ENCODE data around the gene SRCAP. TPM values are rescaled to one million over a fixed set of nuclear protein-coding genes. Genes with fewer than 3 reads are reported as not detected.

SRCAP gene
- total and polyA plus RNA-seq, 2 of the 8 experiments (the other 6 are each of a cell fraction or from before 2014, with no cell fraction given), result 5.5 to 54.3 TPM

DNA sequence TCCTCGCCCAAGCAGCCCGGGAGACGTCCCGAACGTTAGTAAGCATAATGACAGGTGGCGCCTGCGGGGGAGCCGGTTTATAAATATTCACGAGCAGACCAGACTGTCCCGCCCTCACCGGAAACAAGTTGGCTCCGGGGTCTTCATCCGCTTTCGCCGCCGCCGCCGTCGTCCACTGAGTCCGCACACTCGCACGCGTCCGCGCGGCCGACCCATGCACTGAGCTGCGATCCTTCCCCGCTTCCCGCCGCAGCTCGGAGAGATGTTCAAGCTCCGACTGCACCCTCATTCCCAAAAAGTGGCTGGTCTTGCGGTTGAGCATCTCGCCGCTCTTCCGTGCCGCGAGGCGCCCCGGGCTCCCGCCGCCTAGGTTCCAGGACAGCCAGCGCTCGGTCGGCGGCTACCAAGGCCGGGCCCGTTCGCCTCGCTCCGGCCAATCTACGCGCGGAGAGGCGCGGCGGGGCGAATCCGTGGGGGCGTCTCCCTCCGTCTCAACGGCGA, 62.5 kb downstream of the SRCAP start (continued):
- TF ChIP-seq KDM4A (IDR thresholded peaks at IDR 0.05; ENCODE audit: low read depth, low read length, severe bottlenecking) (peak; percentile 30), MAX (IDR thresholded peaks at IDR 0.05) (peak; percentile 73), HDAC6 (IDR thresholded peaks at IDR 0.05; ENCODE audit: low read depth, low read length) (no peak), POU5F1 (IDR thresholded peaks at IDR 0.05; ENCODE audit: low read depth, low read length) (no peak), SIN3A (conservative IDR thresholded peaks at IDR 0.05 in 1 of 2, IDR thresholded peaks at IDR 0.05 in 1 of 2; ENCODE audit: low read depth in 1 of 2, low read length in 2 of 2) (no peak; a peak in 1 of 4 replicates), SP1 (IDR thresholded peaks at IDR 0.05; ENCODE audit: low read depth, low read length) (no peak)
- TF ChIP-seq, protein P1, sequence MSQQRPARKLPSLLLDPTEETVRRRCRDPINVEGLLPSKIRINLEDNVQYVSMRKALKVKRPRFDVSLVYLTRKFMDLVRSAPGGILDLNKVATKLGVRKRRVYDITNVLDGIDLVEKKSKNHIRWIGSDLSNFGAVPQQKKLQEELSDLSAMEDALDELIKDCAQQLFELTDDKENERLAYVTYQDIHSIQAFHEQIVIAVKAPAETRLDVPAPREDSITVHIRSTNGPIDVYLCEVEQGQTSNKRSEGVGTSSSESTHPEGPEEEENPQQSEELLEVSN (IDR thresholded peaks at IDR 0.05), result peak; percentile 44; the same call in 1 of the 2 replicates

Data from H1 (cell line).